GM12873 (cell line): ENCODE data around the gene HAS3.

Source experiments
- CTCF ChIP-seq: IDR thresholded peaks from 2 replicates; pipeline ENCODE4 v1.5.1; 2012; ENCODE audit warnings: low read depth, mild to moderate bottlenecking, moderate library complexity, low read length, control low read depth; ENCODE audit not compliant: insufficient read depth; ENCODE audit errors: missing control alignments

HAS3 gene

GRCh38 chr16:69131167-69131838 lies 25.9 kb downstream of the HAS3 start:
- TF ChIP-seq CTCF: no peak

GRCh38 chr16:69131839-69132423 lies 26.5 kb downstream of the HAS3 start:
- TF ChIP-seq CTCF: no peak

GRCh38 chr16:69132424-69133252 lies 27.2 kb downstream of the HAS3 start, which contains the start of the genes CHTF8 and UTP4:
CHTF8 (minus strand) TSS chr16:69132588; CDS start chr16:69121458, 11,130 bp downstream.
UTP4 (plus strand) TSS chr16:69132649; CDS start chr16:69133460, 811 bp downstream.
- TF ChIP-seq CTCF: no peak

- no peak for TF ChIP-seq CTCF
Observed at GRCh38 chr16:69133373-69133954, 28.0 kb downstream of the HAS3 start.

DNA sequence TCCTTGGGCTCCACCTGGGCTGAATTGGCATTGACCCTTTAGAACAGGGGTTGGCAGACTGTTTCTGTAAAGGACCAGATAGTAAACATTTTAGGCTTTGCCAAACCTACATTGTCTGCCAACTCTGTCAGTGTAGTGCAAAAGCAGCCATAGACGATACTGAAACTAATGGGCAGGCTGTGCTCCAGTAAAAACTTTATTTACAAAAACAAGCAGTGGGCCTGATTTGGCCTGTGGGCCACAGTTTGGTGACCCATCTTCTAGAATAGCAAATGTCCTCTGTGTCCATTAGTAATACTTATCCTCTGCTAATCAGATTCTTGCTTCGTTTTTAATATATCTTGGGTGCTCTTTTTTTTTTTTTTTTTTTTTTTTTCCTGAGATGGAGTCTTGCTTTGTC lies 33.2 kb downstream of the HAS3 start:
- TF ChIP-seq CTCF: no peak

- no peak for TF ChIP-seq CTCF
Observed at GRCh38 chr16:69141014-69141413, 35.6 kb downstream of the HAS3 start.

GRCh38 chr16:69141936-69142335 lies 36.5 kb downstream of the HAS3 start:
- TF ChIP-seq CTCF: no peak
